ACC112 (cell line): ENCODE data around the gene CDH9.

Experiments used
- H2AFZ ChIP-seq: fragments of 200-600 bp; sonication (generic); one replicate; pipeline ENCODE4 v1.6.0; 2017; ENCODE audit warnings: antibody characterized with exemption, low read length; ENCODE audit not compliant: unreplicated experiment
- H3K27ac ChIP-seq: fragments of 200-600 bp; sonication (generic); 2 replicates; pipeline ENCODE4 v1.5.1; 2014; ENCODE audit warnings: low read depth, mild to moderate bottlenecking, antibody characterized with exemption, low read length, moderate library complexity
- H3K27me3 ChIP-seq: fragments of 200-600 bp; sonication (generic); 2 replicates; pipeline ENCODE4 v1.6.1; 2014; ENCODE audit warnings: mild to moderate bottlenecking, antibody characterized with exemption, low read length, moderate library complexity, mixed read lengths; ENCODE audit not compliant: insufficient read depth
- H3K36me3 ChIP-seq: fragments of 200-600 bp; sonication (generic); 2 replicates; pipeline ENCODE4 v1.6.1; 2016; ENCODE audit warnings: mild to moderate bottlenecking, antibody characterized with exemption, low read length, moderate library complexity, mixed read lengths; ENCODE audit not compliant: insufficient read depth
- H3K4me1 ChIP-seq: fragments of 200-600 bp; sonication (generic); one replicate; pipeline ENCODE4 v1.6.1; 2016; ENCODE audit warnings: low read length, mixed read lengths; ENCODE audit not compliant: insufficient read depth, unreplicated experiment, control insufficient read depth
- H3K4me3 ChIP-seq: fragments of 200-600 bp; sonication (generic); 2 replicates; pipeline ENCODE4 v1.5.1; 2014; ENCODE audit warnings: mild to moderate bottlenecking, low read depth, low read length
- H3K79me2 ChIP-seq: fragments of 200-600 bp; sonication (generic); one replicate; pipeline ENCODE4 v1.6.0; 2016; ENCODE audit warnings: low read length; ENCODE audit not compliant: control insufficient read depth, unreplicated experiment, insufficient read depth

The CDH9 gene

GRCh38 chr5:26843677-26844076, 194.7 kb downstream of the CDH9 start:
- H3K27ac ChIP-seq: no peak overlapping the region
- no peaks in the 10 kb centered on the region for H3K4me1 ChIP-seq
- no peaks in the 10 kb centered on the region for H3K79me2 ChIP-seq
- no peaks in the 10 kb centered on the region for H3K36me3 ChIP-seq
- no peaks in the 10 kb centered on the region for H3K27me3 ChIP-seq
- no peak overlapping the region for H2AFZ ChIP-seq
- H3K4me3 ChIP-seq: no peak overlapping the region

GRCh38 chr5:26833596-26833995, 204.8 kb downstream of the CDH9 start:
- Histone ChIP-seq H2AFZ (no peak overlapping the region), H3K27me3 (no peaks in the 10 kb centered on the region), H3K4me3 (no peak overlapping the region), H3K79me2 (no peaks in the 10 kb centered on the region), H3K27ac (no peak overlapping the region), H3K36me3 (no peaks in the 10 kb centered on the region), H3K4me1 (no peaks in the 10 kb centered on the region)
